DMS53 treated with DMSO at 0.1 percent for 48 hours (cell line): ENCODE measurements around the gene PACC1.
A peak's percentile ranks its signal among the peaks of the same experiment; 100 is the strongest.

ENCODE experiments used
- DNase-seq: peaks from one replicate; lab custom pipeline; 2025; ENCODE audit not compliant: unreplicated experiment; lab: John Stamatoyannopoulos, UW

Gene PACC1

GRCh38 chr1:212414328-212415106, at the start of gene PACC1:
Gene PACC1, minus strand, starts transcription at chr1:212414886. Its CDS starts 129 bp downstream, at chr1:212414757.
- peak; percentile 92 for DNase-seq

GRCh38 chr1:212463565-212464285, 49.0 kb upstream of the PACC1 start:
- no peak for DNase-seq

DNA sequence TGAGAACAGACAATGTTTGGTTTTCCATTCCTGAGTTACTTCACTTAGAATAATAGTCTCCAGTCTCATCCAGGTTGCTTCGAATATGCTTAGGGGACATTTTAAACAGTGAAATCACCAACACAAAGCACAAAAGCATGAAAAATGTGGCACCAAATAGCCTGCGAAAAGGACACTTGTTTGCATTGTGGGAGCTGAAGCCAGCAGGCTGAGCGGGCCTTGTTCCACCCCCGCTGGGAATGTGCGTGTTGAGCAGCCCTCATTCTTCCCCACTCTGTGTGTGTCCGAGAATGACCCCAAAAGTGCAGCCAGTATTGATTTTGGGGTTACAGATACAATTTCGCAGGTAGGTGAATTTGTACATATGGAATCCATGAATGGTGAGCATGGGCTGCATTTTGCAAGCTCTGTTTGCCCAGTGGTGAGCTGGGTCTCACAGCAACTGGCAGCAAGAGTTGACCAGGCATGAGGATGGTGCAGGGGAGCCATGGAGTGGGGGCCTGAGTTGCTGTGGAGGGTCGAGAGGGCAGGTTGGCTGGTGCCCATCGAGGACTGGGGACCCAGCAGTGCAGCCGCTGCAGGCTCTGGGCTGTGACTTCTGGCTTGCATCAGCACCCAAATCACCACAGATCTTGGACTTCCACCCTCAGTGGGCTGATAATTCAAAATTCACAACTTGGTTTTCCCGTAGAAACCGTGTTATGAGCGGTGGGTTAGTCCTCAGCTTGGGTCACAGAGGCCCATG, 47.4 kb upstream of the PACC1 start:
- DNase-seq, result no peak

- no peak for DNase-seq
Measured at GRCh38 chr1:212460376-212460775, 45.7 kb upstream of the PACC1 start.

DNA sequence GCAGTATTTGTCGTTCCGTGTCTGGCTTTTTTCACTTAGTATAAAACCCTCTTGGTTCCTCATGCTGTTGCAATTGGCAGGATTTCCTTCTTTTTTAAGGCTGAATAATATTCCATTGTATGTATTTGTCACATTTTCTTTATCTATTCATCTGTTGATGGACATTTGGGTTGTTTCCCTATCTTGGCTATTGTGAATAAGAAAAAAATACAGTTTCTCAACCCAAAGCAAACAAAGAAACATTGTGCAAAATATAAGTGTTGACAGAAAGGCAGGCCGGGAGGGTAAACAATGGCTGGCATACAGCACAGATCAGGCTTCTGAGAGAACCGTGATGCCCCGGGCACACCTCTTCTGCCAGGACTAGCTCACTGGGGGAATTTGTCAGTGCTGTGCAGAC, 45.0 kb upstream of the PACC1 start:
- no peak for DNase-seq

- no peak for DNase-seq
Measured at GRCh38 chr1:212458817-212459216, 44.1 kb upstream of the PACC1 start.

GRCh38 chr1:212457740-212458338, 43.2 kb upstream of the PACC1 start:
- DNase-seq, result peak; percentile 79

DNA sequence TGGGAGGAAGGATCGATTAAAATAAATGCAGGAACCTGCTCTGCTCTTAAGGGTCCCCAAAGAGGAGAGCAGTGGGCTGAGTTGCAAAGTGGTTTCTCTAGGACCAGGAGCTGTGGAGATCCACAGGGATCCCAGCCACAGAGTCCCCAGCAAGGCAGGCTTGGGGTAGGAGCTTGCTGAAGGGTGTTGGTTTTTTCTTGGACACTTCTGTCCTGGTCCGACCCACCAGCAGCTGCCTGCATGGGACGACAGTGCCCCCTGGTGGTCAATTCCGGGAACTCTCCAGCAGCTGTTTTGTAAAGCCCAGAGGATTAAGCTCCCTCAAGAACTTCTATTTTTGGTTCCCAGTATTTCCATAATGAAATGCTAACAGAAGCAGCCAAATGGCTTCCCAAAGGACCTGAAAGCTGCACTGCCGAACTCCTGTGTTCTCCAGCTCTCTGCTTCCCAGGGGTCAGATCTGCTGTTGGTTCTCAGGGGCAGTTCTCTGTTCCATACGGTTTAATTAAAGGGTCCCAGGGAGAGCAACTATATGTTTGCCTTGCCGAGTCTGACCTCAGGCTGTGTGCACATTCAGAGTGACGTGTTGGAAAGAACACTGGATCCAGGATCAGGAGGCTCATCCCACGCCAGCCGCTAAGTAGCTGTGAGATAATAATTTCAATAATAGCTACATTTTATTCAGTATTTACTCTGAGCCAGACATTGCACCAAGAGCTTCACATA, 41.3 kb upstream of the PACC1 start:
- DNase-seq, result peak; percentile 79

DNA sequence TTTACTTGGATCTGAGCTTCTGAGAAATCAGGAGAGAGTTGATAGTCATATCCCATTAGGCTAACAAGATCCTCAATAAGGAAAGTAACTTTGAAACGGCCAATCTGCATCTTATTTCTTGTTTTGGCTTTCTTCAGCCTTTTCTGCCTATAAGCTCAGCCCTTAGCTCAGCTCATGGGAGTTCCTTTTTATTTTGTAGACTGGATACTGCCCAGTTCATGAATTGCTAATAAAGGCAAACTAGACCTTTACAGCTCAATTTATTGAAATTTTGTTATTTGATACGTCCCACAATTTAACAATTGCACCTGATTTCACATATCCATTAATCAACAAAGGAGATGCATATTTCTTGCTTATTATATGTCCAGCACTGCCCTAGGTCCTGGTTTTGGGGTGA, 40.7 kb upstream of the PACC1 start:
- no peak for DNase-seq

DNA sequence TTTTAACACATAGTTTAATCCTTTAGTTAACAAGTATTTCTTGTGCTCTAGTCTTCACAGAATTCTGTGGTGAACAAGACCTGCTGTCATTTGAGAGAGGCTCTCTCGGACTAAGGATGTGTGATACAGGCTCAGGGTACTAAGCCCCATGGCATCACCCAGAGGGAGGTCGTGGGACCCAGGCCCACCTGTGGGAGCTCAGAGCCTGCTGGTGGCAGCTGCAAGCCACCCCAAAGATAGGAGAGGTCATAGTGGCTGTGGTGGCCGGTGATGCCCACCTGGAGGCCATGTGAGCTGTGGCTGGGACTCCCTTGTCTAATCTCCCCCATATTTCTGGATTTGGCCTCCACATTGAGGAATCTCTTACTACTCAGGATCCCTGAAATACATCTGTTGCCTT, 40.1 kb upstream of the PACC1 start:
- no peak for DNase-seq

DNA sequence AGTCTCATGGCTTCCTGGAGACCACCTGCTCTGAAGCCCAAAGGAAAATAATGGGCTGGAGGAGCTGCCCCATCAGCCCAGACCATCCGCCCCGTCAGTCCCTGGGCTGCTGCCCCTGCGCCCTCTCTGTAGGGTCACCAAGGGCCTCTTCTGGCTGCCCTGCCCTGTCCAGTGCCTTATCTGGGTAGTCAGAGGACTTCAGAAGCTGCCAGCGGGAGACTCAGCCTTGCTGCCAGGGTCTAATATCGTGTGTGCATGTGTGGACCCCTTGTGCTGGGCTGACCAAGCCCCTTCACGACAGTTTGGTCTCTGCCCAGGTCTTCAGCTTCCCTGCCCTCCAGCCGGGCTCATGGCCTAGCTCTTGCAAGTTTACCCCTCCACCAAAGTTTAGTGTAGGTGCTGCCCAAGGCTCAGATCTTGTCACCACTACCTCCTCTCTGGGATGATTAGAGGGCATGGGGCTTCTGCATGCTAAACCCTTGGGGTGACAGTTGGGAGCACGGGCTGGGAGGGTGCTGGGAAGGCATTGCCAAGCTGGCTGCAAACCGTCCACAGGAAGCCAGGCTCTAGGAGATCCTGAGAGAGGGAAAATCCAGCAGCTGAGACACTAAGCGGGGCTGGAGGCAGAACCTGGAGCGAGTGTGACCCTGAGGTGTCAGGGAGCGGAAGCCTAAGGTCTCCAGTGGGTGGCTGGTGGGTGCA, 38.6 kb upstream of the PACC1 start:
- no peak for DNase-seq

DNA sequence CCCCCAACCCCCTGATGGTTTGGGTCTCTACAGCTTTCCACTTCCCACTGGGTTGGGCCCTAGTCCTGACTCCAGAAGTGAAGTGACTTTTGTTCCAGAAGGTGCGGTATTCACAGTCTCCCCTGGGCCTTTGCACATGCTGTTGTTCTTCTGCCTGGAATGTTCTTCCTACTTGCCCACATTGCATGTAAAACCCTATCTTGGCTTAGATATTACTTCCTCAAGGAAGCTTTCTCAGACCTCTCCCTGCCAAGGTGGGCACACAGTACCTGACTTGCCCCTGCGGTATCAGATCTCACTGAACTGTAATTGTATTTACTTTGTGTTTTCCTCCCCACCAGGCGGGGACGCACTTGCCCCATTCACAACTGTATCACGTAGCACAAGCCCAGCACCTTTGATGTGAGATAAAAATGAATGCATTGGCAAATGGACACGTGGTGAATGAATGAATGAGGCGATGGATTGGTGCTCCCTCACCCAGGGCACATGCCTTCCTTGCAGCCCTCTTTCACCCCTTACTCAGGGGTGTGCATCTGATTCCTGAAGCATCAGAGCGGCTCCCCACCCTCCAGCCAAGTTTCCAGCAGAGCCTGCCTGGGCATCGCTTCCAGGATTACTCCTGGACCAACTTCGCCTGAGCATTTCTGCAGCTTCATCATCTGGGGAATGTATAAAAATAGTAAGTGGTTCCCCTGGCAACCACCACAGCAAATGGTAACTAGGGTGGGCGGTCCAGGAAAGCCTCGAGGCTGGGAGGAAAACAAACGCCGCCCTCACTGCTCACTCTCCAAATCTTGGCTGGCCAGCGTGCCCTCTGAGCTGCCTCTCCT, 37.9 kb upstream of the PACC1 start:
- no peak for DNase-seq

- no peak for DNase-seq
Measured at GRCh38 chr1:212451416-212452322, 37.0 kb upstream of the PACC1 start.

DNA sequence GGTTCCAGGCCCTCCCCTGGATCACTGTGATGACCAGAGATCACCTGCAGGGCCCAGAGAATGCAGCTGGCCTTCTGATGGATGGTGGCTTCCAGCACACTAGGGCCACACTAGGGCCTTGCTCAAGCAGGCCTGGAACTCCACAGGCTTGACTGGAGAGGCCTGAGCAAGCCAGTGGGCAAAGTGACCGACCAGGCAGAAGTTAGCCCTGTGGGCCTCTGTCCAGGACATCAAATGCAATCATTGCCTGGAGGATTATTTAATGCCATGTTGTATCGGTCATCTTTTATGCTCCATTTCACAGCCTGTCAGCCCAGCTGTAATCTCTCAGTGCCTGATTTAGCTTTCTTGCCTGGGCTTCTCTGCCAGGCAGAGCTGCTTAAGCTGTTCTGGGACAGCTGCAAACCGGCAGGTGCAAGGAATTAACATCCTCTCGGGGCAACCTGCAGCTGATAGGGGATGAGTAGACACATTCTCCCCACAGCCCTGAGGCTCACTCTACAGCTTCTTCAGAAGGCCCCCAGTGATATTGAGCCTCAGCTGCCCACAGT, 35.7 kb upstream of the PACC1 start:
- DNase-seq, result peak; percentile 51

GRCh38 chr1:212447478-212447877, 32.8 kb upstream of the PACC1 start:
- no peak for DNase-seq

DNA sequence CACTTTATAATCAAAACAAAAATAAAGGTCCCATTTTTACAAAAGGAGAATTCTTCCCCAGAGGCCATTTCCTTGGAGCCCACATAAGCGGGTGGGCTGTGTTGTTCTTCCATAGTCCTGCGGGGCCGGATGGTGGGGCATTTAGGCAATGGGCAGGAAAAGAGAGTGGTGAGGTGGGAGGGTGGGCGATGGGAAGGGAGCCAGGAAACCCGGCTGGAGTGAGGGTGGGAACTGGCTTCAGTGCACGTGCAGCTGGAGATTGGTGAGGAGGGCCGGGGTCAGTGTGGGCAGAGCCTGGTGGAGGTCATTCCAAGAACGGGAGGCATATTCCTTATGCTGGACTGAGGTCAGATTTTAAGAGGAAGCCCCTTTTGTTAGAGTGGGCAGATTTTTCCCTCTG, 31.6 kb upstream of the PACC1 start:
- no peak for DNase-seq

- DNase-seq, result no peak
Measured at GRCh38 chr1:212442408-212442807, 27.7 kb upstream of the PACC1 start.

- no peak for DNase-seq
Measured at GRCh38 chr1:212440419-212440818, 25.7 kb upstream of the PACC1 start.
